GM10266 (cell line): ENCODE data around the gene RAB41.
"Not testable (repeated sequence)": the region's sequence is repeated elsewhere in the genome, so short reads cannot be mapped to it uniquely, and the experiment has no call there.

Experiments used
- DNase-seq: peaks from one replicate; pipeline ENCODE4 v3.0.0; 2012; ENCODE audit errors: extremely low spot score
- TF ChIP-seq, protein P1 (sequence below): IDR thresholded peaks from 2 replicates; pipeline ENCODE4 v1.5.1; 2012; ENCODE audit warnings: mild to moderate bottlenecking, low read depth; ENCODE audit not compliant: control insufficient read depth, insufficient read depth; ENCODE audit errors: missing control alignments

RAB41 gene

DNA sequence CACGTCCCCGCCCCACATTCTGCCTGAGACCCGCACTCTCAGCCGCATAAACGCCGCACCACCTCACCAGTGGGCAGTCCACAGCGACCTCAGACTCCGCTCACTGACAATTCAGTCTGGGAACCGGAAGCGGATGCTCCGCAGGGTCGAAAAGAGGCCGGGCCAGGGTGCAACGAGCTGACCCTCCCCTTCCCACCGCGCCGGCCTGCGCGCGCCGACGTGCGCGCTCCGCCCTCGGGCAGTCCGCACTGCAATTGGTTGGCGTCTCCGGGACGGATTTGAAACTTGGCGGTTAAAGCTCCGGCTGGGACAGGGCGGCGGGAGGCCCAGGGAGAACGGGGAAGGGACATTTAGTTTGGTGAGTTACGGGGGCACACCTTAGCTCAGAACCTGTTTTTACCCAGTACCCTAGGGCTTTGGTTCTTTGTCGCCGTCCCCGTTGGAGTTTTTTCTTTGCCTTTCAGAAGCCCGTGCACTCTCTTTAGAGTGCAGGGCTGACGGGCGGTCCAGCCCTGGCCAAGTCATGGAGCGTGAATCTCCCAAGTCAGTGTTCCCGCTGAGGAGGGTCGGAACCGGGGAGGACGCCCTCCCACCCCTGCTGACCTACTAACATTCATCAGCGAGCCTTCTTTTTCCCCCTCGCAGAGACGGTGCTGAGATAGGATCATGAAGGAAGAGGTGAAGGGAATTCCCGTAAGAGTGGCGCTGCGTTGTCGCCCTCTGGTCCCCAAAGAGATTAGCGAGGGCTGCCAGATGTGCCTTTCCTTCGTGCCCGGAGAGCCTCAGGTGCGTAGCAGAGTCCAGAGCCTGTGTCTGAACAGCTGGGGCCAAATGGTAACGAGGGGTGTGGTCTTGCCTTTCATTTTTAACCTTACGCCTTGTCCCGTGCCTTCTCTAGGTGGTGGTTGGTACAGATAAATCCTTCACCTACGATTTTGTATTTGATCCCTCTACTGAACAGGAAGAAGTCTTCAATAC lies 8.1 kb downstream of the RAB41 start, which contains the start of the genes KIF4A and PDZD11:
Gene KIF4A (plus strand): TSS at position 312 of the 978 bp plus-strand sequence. CDS start 355 bp downstream, at position 667.
Gene PDZD11 (minus strand): TSS at position 135 of the 978 bp plus-strand sequence. CDS start 586 bp downstream, outside the sequence.
- peak; percentile 87 for DNase-seq
- TF ChIP-seq, protein P1, sequence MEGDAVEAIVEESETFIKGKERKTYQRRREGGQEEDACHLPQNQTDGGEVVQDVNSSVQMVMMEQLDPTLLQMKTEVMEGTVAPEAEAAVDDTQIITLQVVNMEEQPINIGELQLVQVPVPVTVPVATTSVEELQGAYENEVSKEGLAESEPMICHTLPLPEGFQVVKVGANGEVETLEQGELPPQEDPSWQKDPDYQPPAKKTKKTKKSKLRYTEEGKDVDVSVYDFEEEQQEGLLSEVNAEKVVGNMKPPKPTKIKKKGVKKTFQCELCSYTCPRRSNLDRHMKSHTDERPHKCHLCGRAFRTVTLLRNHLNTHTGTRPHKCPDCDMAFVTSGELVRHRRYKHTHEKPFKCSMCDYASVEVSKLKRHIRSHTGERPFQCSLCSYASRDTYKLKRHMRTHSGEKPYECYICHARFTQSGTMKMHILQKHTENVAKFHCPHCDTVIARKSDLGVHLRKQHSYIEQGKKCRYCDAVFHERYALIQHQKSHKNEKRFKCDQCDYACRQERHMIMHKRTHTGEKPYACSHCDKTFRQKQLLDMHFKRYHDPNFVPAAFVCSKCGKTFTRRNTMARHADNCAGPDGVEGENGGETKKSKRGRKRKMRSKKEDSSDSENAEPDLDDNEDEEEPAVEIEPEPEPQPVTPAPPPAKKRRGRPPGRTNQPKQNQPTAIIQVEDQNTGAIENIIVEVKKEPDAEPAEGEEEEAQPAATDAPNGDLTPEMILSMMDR: no peak

DNA sequence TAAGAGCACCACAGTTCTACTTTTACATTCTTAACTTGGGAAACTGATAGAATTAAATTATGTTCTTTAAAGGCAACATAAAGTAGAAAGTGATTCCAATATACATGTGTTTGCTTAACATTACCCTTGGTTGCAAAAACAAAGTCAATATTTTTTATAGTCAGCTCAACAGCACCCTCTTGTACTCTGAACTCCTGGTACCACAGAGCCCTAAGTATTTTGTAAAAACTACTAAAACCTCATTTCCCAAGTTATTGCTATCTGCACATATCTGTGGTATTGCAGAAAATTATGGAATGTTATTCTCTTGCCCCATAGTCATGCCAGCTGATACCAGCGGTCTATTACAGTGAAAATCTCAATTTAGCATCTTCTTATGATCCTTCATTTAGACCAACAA lies 10.8 kb downstream of the RAB41 start:
- DNase-seq: no peak
- TF ChIP-seq, protein P1: no peak

DNA sequence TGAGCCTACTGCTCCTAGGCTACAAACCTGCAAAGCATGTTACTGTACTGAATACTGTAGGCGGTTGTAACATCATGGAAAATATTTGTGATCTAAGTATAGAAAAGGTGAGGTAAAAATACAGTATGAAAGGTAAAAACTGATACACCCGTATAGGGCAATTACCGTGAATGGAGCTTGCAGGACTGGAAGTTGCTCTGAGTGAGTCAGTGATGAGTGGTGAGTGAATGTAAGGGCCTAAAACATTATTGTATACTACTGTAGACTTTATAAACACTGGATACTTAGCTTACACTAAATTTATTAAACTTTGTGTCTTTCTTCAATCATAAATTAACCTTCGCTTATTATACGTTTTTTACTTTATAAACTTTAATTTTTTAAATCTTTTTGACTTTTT lies 11.6 kb downstream of the RAB41 start:
- no peak for DNase-seq
- TF ChIP-seq, protein P1: no peak

DNA sequence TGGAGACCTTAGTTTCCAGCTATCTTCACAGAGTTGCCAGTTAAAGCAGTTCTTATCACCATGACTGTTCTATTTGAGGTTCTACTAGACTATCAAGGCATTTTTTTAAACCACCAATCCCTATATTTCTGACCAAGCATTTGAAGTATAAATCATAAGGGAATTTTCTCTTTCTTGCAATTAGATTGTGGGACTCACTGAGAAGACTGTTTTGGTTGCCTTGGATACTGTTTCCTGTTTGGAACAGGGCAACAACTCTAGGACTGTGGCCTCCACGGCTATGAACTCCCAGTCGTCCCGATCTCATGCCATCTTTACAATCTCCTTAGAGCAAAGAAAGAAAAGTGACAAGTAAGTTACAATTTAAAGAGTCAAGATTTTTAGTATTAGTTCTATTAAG lies 19.7 kb downstream of the RAB41 start:
- DNase-seq: no peak

DNA sequence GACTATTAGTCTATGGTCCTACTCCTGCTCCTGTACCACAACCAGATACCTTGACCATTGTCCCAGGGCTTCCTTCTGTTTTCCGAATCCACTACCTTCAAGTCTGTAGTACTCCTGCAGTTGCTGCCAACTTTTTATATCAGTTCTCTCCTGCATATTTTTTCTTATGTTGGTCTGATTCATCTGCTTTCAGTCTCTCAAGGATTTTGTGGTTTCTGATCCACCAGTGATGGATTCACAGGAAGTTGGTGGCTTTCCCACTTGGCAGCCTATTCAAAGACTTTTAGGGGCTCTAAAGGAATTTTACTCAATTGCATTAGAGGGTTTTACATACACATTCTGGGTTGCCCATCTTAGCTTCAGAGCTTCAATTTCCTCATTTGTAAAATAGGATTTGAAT lies 31.5 kb downstream of the RAB41 start:
- no peak for DNase-seq
- TF ChIP-seq, protein P1: no peak

More for the DNA sequence above, 19.7 kb downstream of the RAB41 start:
- TF ChIP-seq, protein P1: no peak

DNA sequence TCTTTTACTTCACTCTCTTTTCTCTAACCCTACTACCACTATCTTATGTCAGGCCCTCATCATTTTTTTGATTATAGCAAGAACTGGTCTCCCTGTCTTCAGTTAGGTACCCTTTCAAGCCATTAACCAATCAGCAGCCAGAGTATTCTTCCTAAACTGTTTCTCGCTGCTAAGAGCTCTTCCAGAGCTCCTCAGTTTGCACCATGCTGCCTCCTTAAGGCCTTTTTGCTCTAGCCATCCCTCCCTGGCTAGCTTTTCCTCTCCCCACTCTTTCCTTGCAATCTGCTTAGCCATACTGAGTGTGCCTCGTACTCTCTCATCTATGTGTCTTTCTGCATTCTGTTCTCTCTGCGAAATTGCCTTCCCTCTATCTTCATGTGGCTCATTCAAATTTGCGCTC lies 40.8 kb downstream of the RAB41 start:
- TF ChIP-seq, protein P1: no peak
- no peak for DNase-seq

DNA sequence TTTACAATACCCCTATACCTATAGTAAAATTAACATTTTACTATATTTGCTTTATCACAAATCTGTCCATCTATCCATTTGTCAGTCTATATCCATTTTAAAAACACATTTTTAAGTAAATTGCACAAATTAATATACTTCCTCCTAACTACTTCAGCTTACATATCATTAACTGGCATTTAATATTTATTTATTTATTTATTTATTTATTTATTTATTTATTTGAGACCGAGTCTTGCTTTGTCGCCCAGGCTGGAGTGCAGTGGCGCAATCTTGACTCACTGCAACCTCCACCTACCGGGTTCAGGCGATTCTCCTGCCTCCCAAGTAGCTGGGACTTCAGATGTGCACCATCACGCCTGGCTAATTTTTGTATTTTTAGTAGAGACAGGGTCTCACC lies 41.7 kb downstream of the RAB41 start:
- DNase-seq: not testable (repeated sequence)
